Lung (tissue), 12 donors: Measurements from ENCODE around the gene CRK. TPM values are rescaled to one million over a fixed set of nuclear protein-coding genes. Genes with fewer than 3 reads are reported as not detected.

Source experiments
- ATAC-seq: fragments of 200-7000 bp; cut with Tn5 transposase; one replicate; pipeline ENCODE4 v1.9.1; 2020; ENCODE audit warnings: moderate number of reproducible peaks; ENCODE audit not compliant: insufficient read depth, low FRiP score
- DNase-seq, 3 donors: peaks; one replicate each; pipeline ENCODE4 v3.0.0-alpha.2; 2013 to 2017
- H3K27ac ChIP-seq, 2 donors: one replicate each; pipeline ENCODE4 v1.5.1; 2013; ENCODE audit warnings: mild to moderate bottlenecking in 2 of 2, moderate library complexity in 2 of 2, control low read depth in 1 of 2, inconsistent platforms in 1 of 2, low read depth in 1 of 2, low read length in 1 of 2
- H3K27me3 ChIP-seq, 3 donors: one replicate each; pipeline ENCODE4 v1.5.1; 2013; ENCODE audit warnings: low read length in 2 of 3; ENCODE audit not compliant: control insufficient read depth in 3 of 3, insufficient read depth in 3 of 3
- H3K36me3 ChIP-seq, 4 donors: one replicate each; pipeline ENCODE4 v1.5.1; 2013; ENCODE audit warnings: low read length in 4 of 4, mild to moderate bottlenecking in 1 of 4, moderate library complexity in 1 of 4; ENCODE audit not compliant: control insufficient read depth in 4 of 4, insufficient read depth in 4 of 4
- H3K4me1 ChIP-seq, 5 donors: one replicate each; pipeline ENCODE4 v1.5.1; 2013; ENCODE audit warnings: low read length in 5 of 5, mild to moderate bottlenecking in 2 of 5, moderate library complexity in 1 of 5; ENCODE audit not compliant: control insufficient read depth in 5 of 5, insufficient read depth in 5 of 5
- H3K4me3 ChIP-seq: one replicate; pipeline ENCODE4 v1.5.1; 2013; ENCODE audit warnings: mild to moderate bottlenecking, control low read depth, moderate library complexity
- H3K9ac ChIP-seq, 2 donors: one replicate each; pipeline ENCODE4 v1.5.1; 2013; ENCODE audit warnings: low read length in 2 of 2, control low read depth in 1 of 2; ENCODE audit not compliant: insufficient read depth in 1 of 2
- H3K9me3 ChIP-seq, 4 donors: one replicate each; pipeline ENCODE4 v1.5.1; 2013; ENCODE audit warnings: low read length in 3 of 4, mild to moderate bottlenecking in 1 of 4, moderate library complexity in 1 of 4; ENCODE audit not compliant: control insufficient read depth in 4 of 4, insufficient read depth in 3 of 4
- CTCF ChIP-seq: IDR thresholded peaks from 2 replicates; pipeline ENCODE4 v1.5.1; 2012; ENCODE audit warnings: mild to moderate bottlenecking; ENCODE audit errors: control extremely low read depth, extremely low read depth
- WGBS, 2 donors: extraction: QIAGEN DNeasy Blood & Tissue Kit; methylation state at CpG; one replicate each; pipeline ENCODE4 v1.1.7; 2013; 5-methylcytosine and 5-hydroxymethylcytosine counted together
- polyA plus RNA-seq, 2 donors: library from polyadenylated mRNA; stranded (reverse); fragments of 200-250 nt; gene quantifications; one replicate each; pipeline ENCODE4 v1.2.1, GENCODE V29; 2013
- total RNA-seq, 2 donors: library from RNA; depleted of rRNA in 1 of 2; stranded (reverse); fragments of >200 nt in 1 of 2; gene quantifications; one replicate each; pipeline ENCODE4 v1.2.1, GENCODE V29; 2014 to 2021
- donor health status: control.
- donor health status: control.
- donor health status: Bipolar disorder and iron deficiency.
- donor health status: healthy.
- donor health status: DM: yes; HTN: yes; CAD: no.

Gene CRK
- total and polyA plus RNA-seq, 4 donors = 29.3 to 67.5 (median 49.5) TPM

- Histone ChIP-seq H3K9me3 (no peaks in the 10 kb centered on the region), H3K4me3 (no peak overlapping the region), H3K36me3 (peaks cover 0 to 3% (median 0%) of the 10 kb centered on the region in 4 donors), H3K9ac (no peak overlapping the region), H3K4me1 (peaks cover 0 to 5% (median 0%) of the 10 kb centered on the region in 5 donors), H3K27ac (peak overlapping the region; percentile 14 to 24), H3K27me3 (no peaks in the 10 kb centered on the region)
- WGBS, 2 donors = 55 to 62% methylated on average over 6 of the region's 6 CpGs
- peak; percentile 72 for ATAC-seq
- peak; percentile 40 to 59 (median 41) for DNase-seq
- TF ChIP-seq CTCF = no peak
These were observed 42.7 kb downstream of the CRK start for GRCh38 chr17:1413281-1413791.

- WGBS, 2 donors = 75 to 86% methylated on average over 27 of the region's 27 CpGs
- Histone ChIP-seq H3K9me3 (no peaks in the 10 kb centered on the region), H3K36me3 (peaks cover 0 to 3% (median 0%) of the 10 kb centered on the region in 4 donors), H3K27ac (peak overlapping the region in 1 of 2 donors; percentile 45), H3K4me1 (peaks cover 0 to 5% (median 0%) of the 10 kb centered on the region in 5 donors), H3K4me3 (no peak overlapping the region), H3K9ac (no peak overlapping the region), H3K27me3 (no peaks in the 10 kb centered on the region)
- no peak for TF ChIP-seq CTCF
- peak; percentile 11 for ATAC-seq
- DNase-seq = no peak
These were observed 43.6 kb downstream of the CRK start for GRCh38 chr17:1412185-1413110.

- no peak for TF ChIP-seq CTCF
- ATAC-seq (no peak), DNase-seq (no peak)
- Histone ChIP-seq H3K27ac (no peak overlapping the region), H3K9me3 (no peaks in the 10 kb centered on the region), H3K4me3 (no peak overlapping the region), H3K4me1 (peaks cover 0 to 14% (median 5%) of the 10 kb centered on the region in 5 donors), H3K27me3 (no peaks in the 10 kb centered on the region), H3K9ac (no peak overlapping the region), H3K36me3 (peaks cover 0 to 13% (median 2%) of the 10 kb centered on the region in 4 donors)
- WGBS, 2 donors = 62 to 91% methylated on average over 4 of the region's 4 CpGs
These were observed 53.8 kb downstream of the CRK start for GRCh38 chr17:1402262-1402586.
